GM03348 (cell line): ENCODE results near the gene MRPS14.
"Not testable (repeated sequence)": the region's sequence is repeated elsewhere in the genome, so short reads cannot be mapped to it uniquely, and the experiment has no call there.

Experiments used
- DNase-seq: peaks from one replicate; pipeline ENCODE4 v3.0.0; 2012; ENCODE audit warnings: low spot score

MRPS14 gene

DNA sequence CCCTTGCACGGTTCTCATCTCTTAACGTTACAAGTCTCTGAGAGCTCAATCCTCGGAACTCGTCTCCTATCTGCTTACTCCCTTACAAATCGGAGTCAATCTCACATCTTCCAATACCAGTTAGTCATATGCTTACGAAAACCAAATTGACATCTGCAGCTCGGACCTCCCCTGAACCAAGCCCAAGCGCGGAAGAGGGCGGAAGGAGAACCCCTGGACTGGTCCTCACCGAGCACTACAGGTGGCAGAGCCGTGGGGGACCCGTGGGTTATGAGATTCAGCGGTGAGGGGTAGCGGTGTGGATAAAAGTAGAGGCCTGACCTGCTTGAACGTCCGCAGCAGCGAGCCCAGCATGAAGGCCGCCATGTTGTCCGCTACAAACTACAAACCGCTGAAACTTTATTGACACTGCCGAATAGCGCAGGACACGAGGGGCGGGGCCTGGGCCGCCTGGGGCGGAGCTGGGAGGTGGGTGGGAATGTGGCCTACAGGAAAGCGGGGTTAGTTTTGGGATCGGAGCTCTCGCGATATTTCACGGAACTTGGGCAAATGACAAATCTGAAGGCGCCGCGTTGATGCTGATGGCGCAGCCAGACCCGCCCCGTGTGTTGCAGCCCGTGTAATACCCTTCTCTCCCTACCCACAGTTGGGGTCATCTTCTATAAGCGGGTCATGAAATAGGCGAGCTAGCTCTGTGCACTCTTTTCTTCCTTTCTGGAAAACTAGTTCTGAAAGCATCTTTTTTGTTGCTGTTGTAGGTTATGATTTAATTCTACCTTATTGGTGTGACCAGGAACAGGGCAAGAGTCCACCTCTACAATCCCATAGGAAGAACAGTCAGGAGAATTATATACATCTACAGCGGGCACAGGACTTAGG, at the start of gene MRPS14:
MRPS14 (minus strand) TSS at position 383 of the 879 bp plus-strand sequence; CDS start at position 366, 17 bp downstream.
- DNase-seq, result peak; percentile 94

DNA sequence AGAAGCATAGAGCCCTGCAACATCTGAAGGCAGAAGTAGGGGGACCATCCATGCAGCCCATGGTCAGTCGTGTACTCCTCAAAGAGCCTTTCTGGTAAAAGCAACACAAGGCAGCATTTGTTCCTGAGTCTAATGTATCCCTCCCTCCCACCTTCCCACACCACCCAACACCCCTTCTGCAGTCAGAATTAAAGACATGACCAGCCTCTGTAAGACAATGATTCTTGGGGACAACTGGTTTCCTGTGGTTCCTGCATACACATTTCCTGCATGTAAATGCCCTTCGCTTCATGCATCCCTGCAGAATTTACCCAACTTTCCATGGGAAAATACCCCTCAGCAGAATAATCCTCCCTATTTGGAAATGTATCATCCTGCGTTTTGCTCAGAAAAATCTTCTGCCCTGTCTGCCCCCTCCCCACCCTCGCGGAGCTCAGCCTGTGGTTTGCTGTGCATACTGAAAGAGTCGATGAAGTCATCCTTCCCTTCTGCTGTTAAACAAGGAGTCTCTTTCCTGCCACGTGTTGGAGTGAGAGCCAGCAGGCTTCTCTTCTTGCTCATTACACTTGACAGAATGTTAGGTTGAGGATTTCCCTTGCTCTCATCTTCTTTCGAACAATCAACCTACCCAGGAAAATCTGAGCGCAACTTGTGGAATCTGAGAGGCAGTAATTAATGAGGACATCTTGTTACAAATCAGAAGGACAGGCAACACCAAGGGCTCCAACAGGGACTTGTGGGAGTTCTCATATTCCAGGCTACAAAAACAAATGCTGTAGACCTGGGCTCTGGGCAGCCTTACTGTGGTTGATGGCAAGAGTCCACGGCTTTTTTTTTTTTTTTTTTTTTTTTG, 49.1 kb upstream of the MRPS14 start:
- peak; percentile 58 for DNase-seq

DNA sequence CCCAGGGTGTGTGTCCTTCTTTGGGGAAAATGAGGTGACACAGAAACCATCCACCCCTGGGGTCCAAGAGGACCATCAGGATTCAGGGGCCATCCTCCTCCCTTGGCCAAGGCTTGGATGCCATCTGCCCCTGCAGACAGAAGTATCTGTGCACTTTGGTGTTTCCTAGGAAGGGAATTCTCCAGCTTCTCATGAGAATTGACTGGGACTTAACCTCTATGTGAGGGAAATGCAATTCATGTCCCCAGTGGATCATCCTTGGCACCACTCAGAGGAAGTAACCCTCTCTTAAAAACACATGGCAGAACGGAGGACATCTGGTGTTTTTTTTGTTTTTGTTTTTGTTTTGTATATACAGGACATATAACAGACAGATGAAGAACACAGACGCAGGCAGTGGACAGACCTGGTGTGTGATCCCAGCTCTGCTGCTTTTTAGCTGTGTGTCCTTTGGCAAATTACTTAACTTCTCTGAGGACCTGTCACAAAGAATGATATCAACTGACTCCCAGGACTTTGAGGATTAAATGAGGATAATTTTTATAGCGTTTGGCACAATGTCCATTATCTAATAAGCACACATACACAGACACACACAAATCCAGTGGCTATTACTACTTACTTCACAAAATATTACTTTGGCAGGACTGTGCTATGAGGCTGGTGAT, 48.2 kb upstream of the MRPS14 start:
- no peak for DNase-seq

DNA sequence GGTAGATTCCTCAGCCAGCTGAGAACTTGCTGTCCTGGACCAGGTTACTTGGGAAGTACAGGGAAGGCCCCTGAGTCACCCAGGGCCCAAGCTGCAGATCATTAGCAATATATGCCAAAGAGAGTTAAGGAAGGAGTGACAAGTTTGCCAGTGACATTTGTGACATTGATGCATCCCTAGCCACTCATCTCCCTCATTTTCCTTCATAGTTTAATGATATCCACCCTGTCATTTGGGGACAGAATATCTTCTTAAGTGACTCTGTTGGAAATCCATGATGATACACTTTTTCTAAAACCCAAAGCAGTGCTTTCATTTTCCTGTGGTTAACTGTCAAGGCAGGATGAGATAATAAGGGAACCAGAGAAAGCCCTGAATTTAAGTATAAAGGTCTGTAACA, 47.6 kb upstream of the MRPS14 start:
- DNase-seq, result no peak

DNA sequence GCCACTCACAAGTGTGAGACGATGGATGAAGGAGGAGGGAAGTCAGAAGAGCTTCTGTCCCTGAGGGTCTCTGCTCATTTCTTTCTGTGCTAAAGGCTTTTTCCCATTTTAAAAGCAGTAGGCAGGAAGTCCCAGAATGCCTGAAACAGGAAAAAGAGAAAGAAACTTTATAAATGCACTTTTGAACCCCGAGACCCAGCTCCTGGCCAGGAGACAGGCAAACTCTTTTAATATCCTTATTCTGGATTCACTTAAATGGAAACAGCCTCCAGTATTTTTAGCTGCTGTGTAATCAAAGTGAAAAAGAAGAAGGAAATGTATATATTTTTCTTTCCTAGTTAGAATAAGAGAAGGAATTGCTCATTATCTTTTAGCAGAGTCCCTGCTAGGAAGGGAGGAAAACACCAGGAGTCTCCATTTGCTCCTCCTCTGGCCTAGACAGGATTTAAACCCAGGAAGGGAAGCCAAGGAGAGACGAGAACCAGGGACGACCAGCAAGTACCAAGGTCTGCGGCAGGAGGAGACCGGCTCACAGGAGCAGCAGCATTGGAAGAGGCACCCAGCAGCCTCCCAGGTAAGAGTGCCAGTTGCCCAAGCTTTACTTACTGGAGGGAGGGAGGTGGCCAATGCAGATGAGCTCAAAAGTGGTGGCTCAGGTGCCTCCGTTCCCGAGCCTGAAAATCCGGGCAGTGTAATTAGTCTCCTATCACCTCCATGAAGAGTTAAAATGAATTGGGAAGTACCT, 44.3 kb upstream of the MRPS14 start, which contains the start of gene TNN:
TNN (plus strand) TSS at position 472 of the 745 bp plus-strand sequence. CDS start 9,586 bp downstream, outside the sequence.
- DNase-seq, result no peak

DNA sequence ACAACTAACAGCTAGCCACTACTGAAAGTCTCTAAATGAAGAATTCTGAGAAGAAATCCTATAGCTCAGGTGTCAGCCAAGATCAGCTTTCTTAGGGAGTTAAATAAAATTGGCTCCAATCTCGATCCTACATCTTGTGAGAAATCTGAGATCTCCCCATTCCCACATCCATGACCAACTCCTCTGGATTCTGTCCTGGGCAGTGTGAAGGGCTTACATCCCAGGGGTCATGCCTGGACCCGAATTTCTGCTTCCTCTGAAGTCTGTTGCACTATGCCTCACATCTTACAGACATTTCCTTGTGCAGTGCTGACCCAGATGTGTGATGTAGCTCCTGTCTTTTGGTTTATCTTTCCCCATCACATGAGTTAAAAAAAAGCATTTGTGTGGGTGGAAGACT, 39.6 kb upstream of the MRPS14 start:
- DNase-seq, result no peak

DNA sequence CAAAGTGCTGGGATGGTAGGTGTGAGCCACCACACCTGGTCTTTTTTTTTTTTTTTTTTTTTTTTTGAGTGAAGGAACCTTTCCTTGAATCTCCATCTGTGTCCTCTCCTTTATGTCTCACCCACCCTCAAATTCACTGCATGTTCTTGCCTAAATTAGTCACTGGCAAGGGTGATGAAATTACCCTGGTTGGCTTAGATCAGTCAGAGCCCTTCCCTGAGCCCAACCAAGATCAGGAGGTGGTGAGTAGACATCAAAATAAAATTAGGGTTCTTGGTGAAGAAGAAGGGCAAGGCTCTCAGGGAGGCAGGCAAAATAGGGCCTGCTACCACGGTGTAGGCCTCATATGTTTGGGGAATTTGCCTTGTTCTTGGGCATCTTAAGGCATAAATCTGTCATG, 39.1 kb upstream of the MRPS14 start:
- no peak for DNase-seq

DNA sequence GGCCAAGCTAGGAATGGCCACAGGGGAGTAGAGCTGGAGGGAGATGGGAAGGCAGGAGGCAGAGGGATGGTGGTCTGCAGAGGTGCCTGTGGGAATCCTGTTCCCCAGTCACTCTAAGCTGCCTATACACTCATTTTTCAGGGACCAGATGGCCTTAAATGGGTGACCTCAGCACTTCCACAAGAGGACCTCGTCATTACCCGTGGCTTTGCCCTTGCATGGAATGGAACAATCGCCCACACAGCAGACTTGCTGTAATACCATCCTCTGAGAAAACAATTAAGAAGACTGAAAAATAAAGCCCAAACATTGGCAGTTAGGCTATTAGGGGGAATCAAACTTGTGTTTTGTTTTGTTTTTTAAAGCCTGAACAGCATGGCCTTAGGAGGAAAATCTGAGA, 31.5 kb upstream of the MRPS14 start:
- no peak for DNase-seq

DNA sequence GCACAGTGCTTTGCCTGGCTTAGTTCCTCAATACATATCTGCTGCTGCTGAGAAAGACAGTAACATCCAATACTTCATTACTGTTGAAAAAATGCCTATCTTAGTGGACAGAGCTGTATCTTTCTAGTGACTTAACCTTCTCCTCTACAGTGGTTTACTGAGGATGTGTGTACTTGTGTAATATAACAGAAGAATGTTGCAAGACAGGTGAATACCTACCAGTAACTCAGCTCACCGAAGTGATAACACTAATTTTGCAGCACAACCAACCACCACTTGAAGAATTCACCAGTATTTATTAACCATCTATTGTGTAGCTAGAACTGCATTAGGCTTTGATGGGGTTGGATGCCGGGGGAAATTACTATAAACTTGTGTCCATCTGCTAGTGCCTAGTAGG, 27.8 kb upstream of the MRPS14 start:
- no peak for DNase-seq

DNA sequence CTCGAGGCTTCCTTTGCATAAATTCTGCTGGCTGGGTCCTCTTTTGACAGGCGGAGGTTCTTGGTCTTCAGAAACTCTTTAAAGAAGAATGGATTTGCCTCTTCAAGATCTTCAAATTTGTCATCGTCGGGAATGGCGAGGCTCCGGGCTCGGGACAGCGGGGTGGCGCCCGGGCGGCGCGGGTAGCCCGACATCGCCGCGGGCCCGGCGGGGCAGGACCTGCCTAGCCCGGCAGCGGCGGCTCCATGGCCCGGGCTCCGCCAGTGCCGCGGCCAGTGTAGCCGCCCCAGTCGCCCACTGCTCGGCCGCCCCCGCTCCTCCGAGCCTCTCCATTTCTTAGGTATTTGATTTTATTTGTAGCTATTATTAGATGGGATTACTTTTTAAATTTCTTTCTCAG, 22.3 kb upstream of the MRPS14 start:
- no peak for DNase-seq

DNA sequence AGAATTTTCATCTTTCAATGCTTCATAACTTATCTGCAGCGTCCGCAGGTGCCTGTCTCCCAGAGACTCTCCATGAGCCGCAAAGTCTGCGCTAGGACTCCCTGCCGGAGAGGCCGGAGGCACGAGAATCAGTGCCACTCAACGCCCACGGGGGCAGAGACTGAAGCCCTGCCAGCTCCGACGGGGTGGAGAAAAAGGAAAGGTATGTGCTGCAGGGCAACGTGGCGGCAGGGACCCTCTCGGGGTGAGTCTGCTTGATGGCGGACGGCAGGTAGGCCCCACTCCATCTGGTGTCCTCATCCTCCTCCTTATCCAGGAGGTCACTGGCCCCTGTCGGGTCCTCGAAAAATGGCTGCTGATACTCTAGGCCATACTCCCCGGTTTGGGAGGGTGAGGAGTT, 21.9 kb upstream of the MRPS14 start:
- no peak for DNase-seq

DNA sequence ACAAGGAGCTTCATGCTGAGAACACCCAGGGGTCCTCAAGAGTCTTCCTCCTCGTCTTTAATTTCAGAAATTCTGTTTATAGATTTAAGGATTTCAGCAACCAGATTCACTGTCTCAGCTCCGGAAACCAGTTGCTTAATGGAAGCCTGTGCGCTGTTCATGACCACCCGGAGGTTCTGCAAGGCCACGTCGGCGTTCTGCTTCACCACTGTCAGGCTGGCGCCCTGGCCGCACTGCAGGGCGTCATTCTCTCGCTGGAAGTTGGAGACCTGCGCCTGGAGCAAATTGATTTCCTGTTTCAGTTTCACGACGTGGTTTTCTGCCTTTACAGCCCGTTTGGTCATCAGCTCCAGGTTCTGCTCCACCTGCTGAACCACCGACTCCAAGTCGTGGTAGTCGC, 21.4 kb upstream of the MRPS14 start:
- not testable (repeated sequence) for DNase-seq

DNA sequence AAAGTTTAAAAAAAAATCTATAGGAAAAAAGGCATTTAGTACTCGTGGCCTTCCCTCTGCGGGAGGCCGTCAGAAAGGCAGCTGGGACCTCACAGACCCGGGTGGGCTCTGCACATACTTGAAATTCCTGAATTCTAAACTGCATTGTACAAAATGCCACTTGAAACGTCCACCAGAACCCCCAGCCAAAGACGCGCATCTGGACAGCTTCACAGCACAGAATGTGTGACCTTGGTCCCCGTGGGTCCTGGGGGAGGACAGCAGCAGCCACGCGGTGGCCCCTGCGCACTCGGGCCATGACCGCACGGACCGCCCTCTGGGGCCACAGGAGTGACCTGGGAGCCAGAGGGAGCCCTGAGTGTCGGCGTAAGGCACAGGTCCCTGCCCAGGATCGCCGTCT, 20.6 kb upstream of the MRPS14 start:
- no peak for DNase-seq

DNA sequence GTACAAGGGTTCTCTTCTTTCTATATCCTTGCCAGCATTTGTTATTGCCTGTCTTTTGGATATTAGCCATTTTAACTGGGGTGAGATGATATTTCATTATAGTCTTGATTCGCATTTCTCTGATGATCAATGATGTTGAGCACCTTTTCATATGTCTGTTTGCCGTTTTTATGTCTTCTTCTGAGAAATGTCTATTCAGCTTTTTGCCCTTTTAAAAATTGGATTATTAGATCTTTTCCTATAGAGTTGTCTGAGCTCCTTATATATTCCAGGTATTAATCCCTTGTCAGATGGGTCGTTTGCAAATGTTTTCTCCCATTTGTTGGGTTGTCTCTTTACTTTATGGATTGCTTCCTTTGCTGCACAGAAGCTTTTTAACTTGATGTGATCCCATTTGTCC, 19.4 kb upstream of the MRPS14 start:
- no peak for DNase-seq

DNA sequence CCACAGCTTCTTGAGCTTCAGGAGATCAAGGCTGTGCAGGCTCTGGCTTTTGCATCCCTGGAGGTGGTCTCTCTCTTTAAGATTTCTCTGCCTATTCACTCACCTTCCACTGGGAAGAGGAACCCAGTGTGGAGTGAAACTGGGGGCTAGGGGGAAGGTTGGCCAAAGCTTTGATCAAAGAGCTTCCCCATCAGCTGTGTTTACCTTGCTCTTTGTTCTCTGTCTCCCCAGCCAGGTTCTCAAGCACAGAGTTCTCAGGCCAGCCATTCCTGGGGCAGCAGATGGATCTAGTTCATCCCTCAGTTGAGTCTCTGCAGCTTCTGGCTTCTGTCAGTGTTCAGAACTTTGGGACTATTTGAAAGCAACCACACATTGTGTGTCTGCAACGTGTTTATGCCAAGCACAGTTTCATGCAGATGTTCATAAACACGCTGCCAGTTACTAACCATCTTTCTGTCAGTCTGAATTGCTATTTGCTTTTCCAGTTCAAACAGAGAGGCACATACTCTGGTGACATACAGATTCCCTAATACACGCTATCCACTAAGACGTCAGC, 17.2 kb upstream of the MRPS14 start:
- no peak for DNase-seq

DNA sequence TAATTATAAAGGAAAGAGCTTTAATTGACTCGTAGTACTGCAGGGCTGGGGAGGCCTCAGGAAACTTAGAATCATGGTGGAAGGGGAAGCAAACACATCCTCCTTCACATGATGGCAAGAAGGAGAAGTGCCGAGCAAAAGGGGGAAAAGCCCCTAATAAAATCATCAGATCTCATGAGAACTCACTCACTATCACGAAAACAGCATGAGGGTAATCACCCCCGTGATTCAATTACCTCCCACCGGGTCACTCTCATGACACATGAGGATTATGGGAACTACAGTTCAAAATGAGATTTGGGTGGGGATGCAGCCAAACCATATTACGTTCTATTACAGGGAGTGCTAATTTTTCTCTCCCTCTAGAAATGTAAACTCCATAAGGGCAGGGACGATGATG, 14.2 kb upstream of the MRPS14 start:
- DNase-seq, result no peak

DNA sequence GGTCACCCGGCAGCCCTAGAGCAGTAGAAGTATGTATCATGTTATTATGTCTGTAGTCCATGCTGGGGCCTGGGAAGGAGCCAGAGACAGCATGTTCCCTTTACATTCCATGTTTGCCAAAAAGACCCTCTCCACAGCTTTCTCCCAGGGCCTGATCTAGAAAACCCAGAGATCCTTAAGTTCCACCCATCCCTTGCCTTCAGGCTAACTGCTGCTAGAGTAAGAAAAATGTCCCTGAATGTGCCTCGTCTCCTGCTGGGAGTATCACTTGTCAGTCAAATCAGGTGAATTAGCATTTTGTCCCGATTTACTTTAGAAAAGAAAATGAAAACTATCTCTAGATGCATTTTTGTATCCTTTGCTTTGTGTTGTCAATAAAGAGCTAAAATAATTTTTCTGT, 13.3 kb upstream of the MRPS14 start:
- no peak for DNase-seq

DNA sequence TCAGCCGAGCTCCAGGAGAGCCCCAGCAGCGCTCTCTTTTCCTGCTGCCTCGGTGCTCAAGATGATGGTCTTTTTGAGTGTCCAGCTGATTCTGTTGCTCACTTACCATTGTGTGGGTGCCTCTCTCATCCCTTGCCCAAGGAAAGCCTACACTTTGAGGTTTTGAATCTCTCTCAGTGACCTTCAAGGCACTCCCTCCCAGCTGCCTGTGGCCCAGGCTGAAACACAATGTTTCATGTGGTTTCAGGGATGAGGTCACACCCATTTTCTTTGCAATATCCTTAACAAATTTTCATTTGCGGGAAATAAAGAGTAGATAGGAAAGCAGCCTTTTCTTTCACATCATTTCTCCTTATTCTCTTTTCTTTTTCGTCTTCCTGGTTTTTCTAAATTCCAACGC, 12.6 kb upstream of the MRPS14 start:
- no peak for DNase-seq

DNA sequence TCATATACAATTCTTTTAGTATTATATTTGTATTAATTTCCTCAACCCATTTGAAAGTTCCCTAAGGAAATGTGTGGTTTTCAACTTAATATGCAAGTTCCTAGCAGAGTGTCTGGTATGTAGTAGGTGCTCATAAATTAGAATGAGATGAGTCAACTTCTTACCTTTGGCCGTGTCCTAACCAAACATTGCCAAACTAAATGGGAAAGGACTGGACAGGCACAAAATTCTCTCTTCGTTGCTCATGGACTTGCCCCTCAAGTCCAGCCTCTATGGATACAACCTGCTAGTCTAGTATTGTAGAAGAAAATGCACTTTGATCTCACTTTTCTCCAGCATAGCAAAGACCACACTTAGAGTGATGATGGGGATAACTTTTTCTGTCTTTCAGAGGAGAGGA, 11.6 kb upstream of the MRPS14 start:
- DNase-seq, result no peak

DNA sequence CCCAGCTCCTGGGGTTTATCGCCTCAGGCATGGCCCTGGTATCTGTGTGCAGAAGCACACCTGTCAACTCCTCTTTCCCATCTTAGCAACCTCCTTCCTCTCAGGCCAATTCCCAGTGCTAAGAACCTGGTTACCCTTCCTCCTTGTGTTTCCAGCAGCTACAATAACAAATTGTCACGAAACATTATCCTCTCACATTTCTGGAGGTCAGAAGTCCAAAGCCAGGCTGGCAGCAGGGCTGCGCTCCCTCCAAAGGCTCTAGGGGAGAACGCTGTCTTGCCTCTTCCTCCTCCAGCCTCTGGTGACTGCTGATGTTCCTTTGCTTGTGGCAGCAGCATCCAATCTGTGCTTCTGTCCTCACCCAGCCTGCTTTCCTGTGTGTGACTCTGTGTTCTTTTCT, 10.7 kb upstream of the MRPS14 start:
- no peak for DNase-seq

DNA sequence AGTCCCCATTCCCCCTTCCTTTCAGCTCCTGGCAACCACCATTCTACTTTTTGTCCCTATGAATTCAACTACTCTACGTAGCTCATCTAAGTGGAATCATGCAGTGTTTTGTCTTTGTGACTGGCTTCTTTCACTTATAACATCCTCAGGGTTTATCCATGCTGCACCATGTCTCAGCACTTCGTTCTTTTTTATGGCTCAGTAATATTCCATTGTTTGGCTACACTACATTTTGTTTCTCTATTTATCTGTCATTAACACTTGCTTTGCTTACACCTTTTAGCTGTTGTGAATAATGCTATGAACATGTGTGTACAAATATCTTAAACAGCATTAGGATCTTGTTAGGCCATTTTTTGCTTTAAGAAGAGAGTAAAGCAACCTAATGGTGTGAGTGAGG, 1.5 kb upstream of the MRPS14 start:
- DNase-seq, result no peak

DNA sequence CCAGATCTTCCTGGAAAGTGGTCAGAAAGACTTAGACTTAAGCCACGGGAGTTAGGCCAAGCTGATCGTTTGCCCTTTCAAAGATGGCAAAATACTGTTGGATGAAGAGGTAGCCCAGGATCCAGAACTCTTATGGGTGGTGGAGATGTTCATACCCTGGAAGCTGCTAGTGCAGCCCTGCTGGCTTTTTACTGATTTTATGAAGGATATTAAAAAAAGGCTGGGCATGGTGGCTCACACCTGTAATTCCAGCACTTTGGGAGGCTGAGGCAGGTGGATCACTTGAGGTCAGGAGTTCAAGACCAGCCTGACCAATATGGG, 657 bp upstream of the MRPS14 start:
- DNase-seq, result not testable (repeated sequence)
